ENCODE data around the gene ARFIP1.

Gene ARFIP1

GRCh38 chr4:152956650-152957436 lies 177.1 kb downstream of the ARFIP1 start:
- in situ Hi-C loops (cut with HindIII; ENCODE audit: low sequenced_read_pairs): no loop called here

GRCh38 chr4:152957437-152958171 lies 177.8 kb downstream of the ARFIP1 start:
- in situ Hi-C loops (cut with HindIII; ENCODE audit: low sequenced_read_pairs): no loop called here

- in situ Hi-C loops (cut with HindIII; ENCODE audit: low sequenced_read_pairs): no loop called here
Observed at GRCh38 chr4:152959080-152959479, 179.3 kb downstream of the ARFIP1 start.

GRCh38 chr4:152960082-152960481 lies 180.3 kb downstream of the ARFIP1 start:
- in situ Hi-C loops (cut with HindIII; ENCODE audit: low sequenced_read_pairs): no loop called here

- in situ Hi-C loops (cut with HindIII; ENCODE audit: low sequenced_read_pairs): no loop called here
Observed at GRCh38 chr4:152961014-152961772, 181.4 kb downstream of the ARFIP1 start.

- in situ Hi-C loops (cut with HindIII; ENCODE audit: low sequenced_read_pairs): no loop called here
Observed at GRCh38 chr4:152961773-152962115, 182.0 kb downstream of the ARFIP1 start.
